Muscle of leg (tissue), 11 donors: ENCODE measurements around the gene ADCY1. TPM values are rescaled to one million over a fixed set of nuclear protein-coding genes. Genes with fewer than 3 reads are reported as not detected.
"Not testable (repeated sequence)": the region's sequence is repeated elsewhere in the genome, so short reads cannot be mapped to it uniquely, and the experiment has no call there.

Source experiments
- DNase-seq: peaks from one replicate; pipeline ENCODE4 v3.0.0; 2013
- H3K27ac ChIP-seq: one replicate; pipeline ENCODE4 v1.5.1; 2013; ENCODE audit warnings: mild to moderate bottlenecking, low read length, control low read depth
- H3K27me3 ChIP-seq: one replicate; pipeline ENCODE4 v1.6.1; 2013; ENCODE audit warnings: low read length; ENCODE audit not compliant: control insufficient read depth, insufficient read depth
- H3K36me3 ChIP-seq: one replicate; pipeline ENCODE4 v1.6.1; 2013; ENCODE audit warnings: low read length; ENCODE audit not compliant: control insufficient read depth, insufficient read depth
- H3K4me1 ChIP-seq: one replicate; pipeline ENCODE4 v1.6.1; 2013; ENCODE audit warnings: low read length; ENCODE audit not compliant: control insufficient read depth, insufficient read depth
- H3K4me3 ChIP-seq: one replicate; pipeline ENCODE4 v1.5.1; 2013; ENCODE audit warnings: low read length, control low read depth
- H3K9me3 ChIP-seq: replicated peaks from 2 replicates; pipeline ENCODE4 v1.6.1; 2013; ENCODE audit warnings: low read depth, low read length; ENCODE audit not compliant: control insufficient read depth
- WGBS: methylation state at CpG from one replicate; pipeline ENCODE4 v1.1.5; 2013; ENCODE audit warnings: missing lambda C conversion rate; ENCODE audit not compliant: insufficient coverage; 5-methylcytosine and 5-hydroxymethylcytosine counted together
- polyA plus RNA-seq, 8 donors: library from polyadenylated mRNA; unstranded; fragments of 120-200 nt; gene quantifications; one replicate each; pipeline versions ENCODE4 v1.2.1 to v1.2.3, GENCODE V29; 2013; ENCODE audit warnings: inconsistent platforms in 1 of 8, low replicate concordance in 1 of 8; ENCODE audit not compliant: insufficient read length in 8 of 8, insufficient read depth in 1 of 8
- total RNA-seq: library from RNA; stranded (reverse); fragments of 120-200 nt; gene quantifications from one replicate; pipeline ENCODE4 v1.2.4, GENCODE V29; 2013

The ADCY1 gene
- total and polyA plus RNA-seq, 9 donors = 7.1 to 15.6 (median 10.9) TPM

DNA sequence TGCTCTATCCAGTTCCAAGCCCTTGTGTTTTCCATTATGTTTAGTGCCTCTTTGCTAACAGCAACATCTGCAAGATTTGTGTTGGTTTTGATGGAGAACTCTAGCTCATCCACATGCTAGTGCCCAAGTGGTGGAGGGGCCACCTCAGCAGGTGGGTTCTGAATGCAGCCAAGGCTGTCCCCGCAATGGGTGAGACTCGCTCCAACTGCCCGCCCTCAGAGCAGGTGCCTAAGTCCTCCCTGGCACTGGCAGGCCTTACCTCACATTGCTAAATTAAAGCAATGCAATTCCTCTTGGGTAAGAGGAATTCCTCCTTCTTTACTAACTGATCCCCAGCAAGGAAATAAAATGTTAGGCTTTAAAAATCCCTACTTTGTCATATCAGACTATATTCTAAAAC lies 146.8 kb downstream of the ADCY1 start:
- Histone ChIP-seq H3K27ac (no peak overlapping the region), H3K27me3 (no peaks in the 10 kb centered on the region), H3K36me3 (peaks cover 18% of the 10 kb centered on the region), H3K4me1 (peaks cover 3% of the 10 kb centered on the region), H3K4me3 (no peak overlapping the region), H3K9me3 (no peaks in the 10 kb centered on the region)
- 100% methylated on average over 1 of the region's 3 CpGs for WGBS
- DNase-seq = no peak

DNA sequence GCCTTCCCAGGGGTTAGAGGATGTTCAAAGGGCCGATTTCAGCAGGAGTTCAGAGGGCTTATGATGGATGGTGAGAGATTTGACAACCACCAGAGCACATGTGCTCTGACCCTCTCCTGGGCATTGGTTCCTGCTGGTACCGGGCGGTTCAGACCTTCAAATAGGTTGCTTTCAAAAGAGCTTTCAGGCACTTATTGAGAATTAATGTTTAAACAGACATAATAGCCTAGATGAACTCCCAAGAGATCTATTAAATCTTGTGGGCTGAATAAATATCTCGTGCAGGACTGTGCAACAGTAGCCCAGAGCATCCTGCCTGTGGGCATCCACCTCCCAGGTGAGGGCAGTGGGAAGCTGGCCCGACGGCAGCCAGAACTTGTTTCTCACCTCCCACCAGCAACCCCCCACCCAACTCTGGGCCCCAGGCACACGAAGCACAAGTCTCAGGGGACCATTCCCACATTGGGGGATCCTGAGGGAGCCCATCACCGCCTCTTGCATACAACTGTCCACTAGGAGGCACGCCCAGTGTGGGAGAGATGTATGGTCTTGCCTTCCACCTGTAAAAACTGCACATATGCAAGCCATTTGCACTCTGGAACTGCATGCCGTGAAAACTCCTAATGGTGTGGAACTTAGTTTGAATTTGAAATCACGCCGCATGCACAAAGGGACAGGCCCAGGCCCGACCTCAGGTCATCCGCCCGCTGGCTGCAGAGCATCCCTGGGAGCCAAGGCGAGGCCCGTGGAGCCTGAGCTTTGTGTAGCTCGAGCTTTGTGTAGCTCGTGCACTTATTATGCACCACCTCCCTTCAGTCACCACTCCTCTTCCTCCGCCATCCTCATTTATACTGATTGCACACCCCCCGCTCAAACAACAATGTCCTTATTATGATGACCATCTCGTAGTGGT lies 147.8 kb downstream of the ADCY1 start:
- DNase-seq = no peak
- Histone ChIP-seq H3K4me1 (peaks cover 3% of the 10 kb centered on the region), H3K36me3 (peaks cover 24% of the 10 kb centered on the region), H3K27ac (no peak overlapping the region), H3K27me3 (no peaks in the 10 kb centered on the region), H3K9me3 (no peaks in the 10 kb centered on the region), H3K4me3 (no peak overlapping the region)
- WGBS = 87% methylated on average over 12 of the region's 22 CpGs

DNA sequence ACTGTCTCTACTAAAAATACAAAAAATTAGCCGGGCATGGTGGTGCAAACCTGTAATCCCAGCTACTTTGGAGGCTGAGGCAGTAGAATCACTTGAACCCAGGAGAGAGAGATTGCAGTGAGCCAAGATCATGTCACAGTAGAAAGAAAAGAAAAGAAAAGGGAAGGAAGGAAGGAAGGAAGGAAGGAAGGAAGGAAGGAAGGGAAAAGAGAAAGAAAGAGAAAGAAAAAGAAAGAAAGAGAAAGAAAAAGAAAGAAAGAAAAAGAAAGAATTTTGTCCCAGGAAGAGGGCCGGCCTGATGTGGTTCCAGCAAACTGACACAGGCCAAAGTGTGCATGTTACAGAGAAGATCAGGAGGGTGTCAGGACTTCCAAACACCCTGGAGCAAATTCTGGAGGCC lies 151.1 kb downstream of the ADCY1 start:
- not testable (repeated sequence) for H3K27ac ChIP-seq
- 90% methylated on average over 2 of the region's 2 CpGs for WGBS

GRCh38 chr7:45726883-45727282 lies 152.7 kb downstream of the ADCY1 start:
- 96% methylated on average over 22 of the region's 29 CpGs for WGBS
- H3K36me3 ChIP-seq = peaks cover 29% of the 10 kb centered on the region
- no peaks in the 10 kb centered on the region for H3K9me3 ChIP-seq
- no peak for DNase-seq
- H3K4me1 ChIP-seq = no peaks in the 10 kb centered on the region
- H3K27ac ChIP-seq = no peak overlapping the region
- H3K4me3 ChIP-seq = no peak overlapping the region
- no peaks in the 10 kb centered on the region for H3K27me3 ChIP-seq

More for the DNA sequence above, 151.1 kb downstream of the ADCY1 start:
- DNase-seq, H3K4me1 ChIP-seq, H3K9me3 ChIP-seq, H3K4me3 ChIP-seq, H3K27me3 ChIP-seq: not testable (repeated sequence)
- H3K36me3 ChIP-seq = peaks cover 29% of the 10 kb centered on the region

DNA sequence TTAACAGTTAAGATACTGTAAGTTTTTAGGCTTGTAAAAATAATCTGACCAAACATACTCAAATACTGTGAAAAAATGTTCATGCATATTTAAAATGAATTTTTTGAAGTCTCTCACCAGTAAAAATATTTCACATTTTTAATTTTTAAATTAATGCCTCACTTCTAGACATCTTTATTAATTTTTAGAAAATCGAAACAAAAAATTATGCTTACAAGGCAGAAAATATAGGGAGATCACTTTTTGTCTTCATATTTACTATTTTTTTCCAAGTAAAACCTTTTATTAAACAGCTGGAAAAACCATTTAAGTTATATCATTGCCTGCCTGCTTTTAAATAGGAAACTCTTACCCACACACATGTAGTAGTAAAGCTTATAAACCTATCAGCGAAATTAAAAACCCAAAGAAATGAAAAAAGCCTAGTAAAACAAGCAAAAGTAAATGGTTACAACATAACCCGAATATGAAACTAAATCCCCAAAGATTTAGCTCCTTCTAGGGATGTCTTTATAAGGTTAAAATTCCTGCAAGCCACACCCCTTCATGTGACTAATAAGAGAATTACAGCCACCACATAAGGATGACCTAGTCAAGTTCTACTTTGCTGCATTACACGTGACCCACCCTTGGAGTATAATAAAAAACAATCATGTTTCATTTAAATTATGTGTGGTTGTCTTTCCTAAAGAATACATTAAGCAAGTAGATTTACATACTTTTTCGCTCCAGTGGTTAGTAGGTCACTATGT lies 157.7 kb downstream of the ADCY1 start:
- peak; percentile 74 for DNase-seq
- H3K4me1 ChIP-seq, H3K27ac ChIP-seq, H3K9me3 ChIP-seq, H3K4me3 ChIP-seq, H3K36me3 ChIP-seq, H3K27me3 ChIP-seq: not testable (repeated sequence)
- WGBS = no CpG with 5 or more reads among the region's 5 CpGs

DNA sequence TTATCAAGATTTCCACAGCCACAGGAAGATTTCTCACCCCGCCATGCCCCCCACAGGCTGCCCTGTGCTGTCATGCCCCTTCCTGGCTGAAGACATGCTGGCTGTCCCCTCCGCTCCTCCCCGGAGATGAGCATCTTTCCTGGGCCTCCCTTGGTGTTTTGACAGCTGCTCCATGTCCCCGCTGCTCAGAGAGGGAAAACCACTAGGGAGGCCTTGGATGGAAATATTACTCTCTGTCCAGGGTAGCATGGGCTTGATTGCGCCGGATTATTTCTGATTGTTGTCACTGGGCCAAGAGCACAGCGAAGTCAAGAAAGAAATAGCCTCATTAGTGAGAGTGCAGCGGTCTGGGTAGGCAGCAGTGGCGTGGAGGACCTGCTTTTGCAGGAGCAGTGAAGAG lies 164.8 kb downstream of the ADCY1 start:
- H3K27ac ChIP-seq, H3K27me3 ChIP-seq, H3K36me3 ChIP-seq, H3K4me3 ChIP-seq, H3K9me3 ChIP-seq, H3K4me1 ChIP-seq: not testable (repeated sequence)
- WGBS = 88% methylated on average over 7 of the region's 9 CpGs
- DNase-seq = peak; percentile 46

GRCh38 chr7:45740573-45740972 lies 166.4 kb downstream of the ADCY1 start:
- H3K4me3 ChIP-seq, H3K36me3 ChIP-seq, H3K4me1 ChIP-seq, H3K27me3 ChIP-seq, DNase-seq, H3K27ac ChIP-seq, H3K9me3 ChIP-seq: not testable (repeated sequence)
- WGBS = no CpG with 5 or more reads among the region's 3 CpGs

DNA sequence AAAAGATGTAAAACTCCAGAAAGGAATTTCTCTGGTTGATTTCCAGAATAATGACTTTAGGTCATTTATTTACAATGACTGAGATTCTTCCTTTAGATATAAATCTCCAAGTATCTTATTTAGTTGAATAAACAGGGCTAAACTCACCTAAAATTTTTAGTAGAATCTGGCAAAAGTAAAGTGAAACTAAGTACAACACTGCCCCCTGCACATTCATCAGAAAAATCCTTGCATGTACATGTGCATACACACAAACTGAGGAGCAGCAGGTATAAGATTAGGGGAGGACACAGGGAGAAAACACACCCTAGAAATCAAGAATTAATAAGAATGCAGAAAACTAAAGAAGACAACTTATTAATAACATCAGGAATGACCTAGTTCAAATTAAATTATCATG lies 174.8 kb downstream of the ADCY1 start:
- H3K9me3 ChIP-seq, H3K27ac ChIP-seq, H3K4me3 ChIP-seq, H3K36me3 ChIP-seq, H3K4me1 ChIP-seq, H3K27me3 ChIP-seq: not testable (repeated sequence)
- peak; percentile 23 for DNase-seq

- H3K27ac ChIP-seq, DNase-seq, H3K36me3 ChIP-seq, H3K4me1 ChIP-seq, H3K27me3 ChIP-seq, H3K9me3 ChIP-seq, H3K4me3 ChIP-seq: not testable (repeated sequence)
- WGBS = 86% methylated on average over 1 of the region's 2 CpGs
Measured at GRCh38 chr7:45751352-45751751, 177.2 kb downstream of the ADCY1 start.

- H3K27ac ChIP-seq, H3K36me3 ChIP-seq, H3K9me3 ChIP-seq, DNase-seq, H3K4me1 ChIP-seq, H3K27me3 ChIP-seq, H3K4me3 ChIP-seq: not testable (repeated sequence)
- no CpG with 5 or more reads among the region's 4 CpGs for WGBS
Measured at GRCh38 chr7:45756333-45756732, 182.2 kb downstream of the ADCY1 start.
